HCT116 (cell line): ENCODE results near the gene DFFA. TPM values are rescaled to one million over a fixed set of nuclear protein-coding genes. Genes with fewer than 3 reads are reported as not detected.

Source experiments
- ATAC-seq: fragments of 200-7000 bp; cut with Tn5 transposase; 2 replicates; pipeline ENCODE4 v1.9.1; 2020; ENCODE audit warnings: mild to moderate bottlenecking, moderate library complexity
- BruUV-seq: library from RNA; stranded (reverse); fragments of 400-500 nt; replicated peaks from 2 replicates; lab custom pipeline; 2021; lab: Mats Ljungman, UMichigan
- CTCF ChIA-PET: fragments of 300-600 bp; sonication (Branson Sonifier 250); formaldehyde crosslinking; loops from one replicate; lab custom pipeline; 2021; ENCODE audit warnings: antibody characterized with exemption; lab: Charles Lee
- POLR2A ChIA-PET: fragments of 300-600, 350-600 bp; sonication (Branson Sonifier 250); formaldehyde crosslinking; loops from one replicate; lab custom pipeline; 2021; ENCODE audit warnings: antibody characterized with exemption; lab: Charles Lee
- RAD21 ChIA-PET, 2 experiments: fragments of 300-600 bp; sonication (Branson Sonifier 250); formaldehyde crosslinking; loops; one replicate each; lab custom pipeline; 2023; ENCODE audit warnings: low total read pairs in 2 of 2; ENCODE audit not compliant: uncharacterized antibody in 2 of 2, unreplicated experiment in 2 of 2, low non-redundant PET in 1 of 2; lab: Charles Lee
- DNase-seq: peaks from one replicate; pipeline ENCODE4 v3.0.0-alpha.2; 2010; ENCODE audit warnings: low read depth, low spot score
- H2AFZ ChIP-seq: fragments of 200-600 bp; shearing (Covaris generic), sonication (generic); 2 replicates; pipeline ENCODE4 v1.6.1; 2017; ENCODE audit warnings: low read depth, mixed run types, mixed read lengths, antibody characterized with exemption, low read length; ENCODE audit not compliant: poor library complexity, severe bottlenecking
- H3K27ac ChIP-seq: 2 replicates; pipeline ENCODE4 v1.5.1; 2012; ENCODE audit warnings: low read depth, low read length
- H3K27me3 ChIP-seq: fragments of 200-600 bp; sonication (generic); 2 replicates; pipeline ENCODE4 v1.6.1; 2016; ENCODE audit warnings: mixed run types, low read length, mixed read lengths; ENCODE audit not compliant: insufficient read depth
- H3K36me3 ChIP-seq, 2 experiments: fragments of 200-500 bp in 1 of 2; fragments of 200-600 bp in 1 of 2; sonication (Bioruptor generic) in 1 of 2; sonication (generic) in 1 of 2; 2 replicates each; pipeline versions ENCODE4 v1.5.1 to v1.6.1; 2014 to 2016; ENCODE audit warnings: low read length in 2 of 2, inconsistent platforms in 1 of 2, mixed read lengths in 1 of 2, mixed run types in 1 of 2; ENCODE audit not compliant: insufficient read depth in 2 of 2, control insufficient read depth in 1 of 2
- H3K4me1 ChIP-seq, 2 experiments: fragments of 200-600 bp in 1 of 2; sonication (generic) in 1 of 2; 2 replicates each; pipeline versions ENCODE4 v1.5.1 to v1.6.1; 2012 to 2017; ENCODE audit warnings: low read length in 2 of 2, inconsistent platforms in 1 of 2, mild to moderate bottlenecking in 1 of 2, mixed read lengths in 1 of 2, mixed run types in 1 of 2, moderate library complexity in 1 of 2; ENCODE audit not compliant: insufficient read depth in 2 of 2, control insufficient read depth in 1 of 2
- H3K4me2 ChIP-seq: fragments of 200-600 bp; sonication (generic); 2 replicates; pipeline ENCODE4 v1.6.1; 2017; ENCODE audit warnings: mixed run types, low read length, mixed read lengths
- H3K4me3 ChIP-seq, 2 experiments: fragments of 200-600 bp in 1 of 2; sonication (generic) in 1 of 2; replicated peaks in 1 of 2; 2 replicates each; pipeline ENCODE4 v1.5.1; 2011 to 2016; ENCODE audit warnings: low read length in 2 of 2, control low read depth in 1 of 2, low read depth in 1 of 2, mild to moderate bottlenecking in 1 of 2, mixed read lengths in 1 of 2, mixed run types in 1 of 2
- H3K79me2 ChIP-seq: fragments of 200-600 bp; sonication (generic); 2 replicates; pipeline ENCODE4 v1.6.1; 2017; ENCODE audit warnings: mild to moderate bottlenecking, mixed run types, low read length, moderate library complexity, mixed read lengths; ENCODE audit not compliant: insufficient read depth
- H3K9ac ChIP-seq: fragments of 200-600 bp; sonication (generic); 2 replicates; pipeline ENCODE4 v1.6.1; 2016; ENCODE audit warnings: low read length, mixed read lengths
- H3K9me2 ChIP-seq: fragments of 200-600 bp; sonication (generic), shearing (Covaris generic); 2 replicates; pipeline ENCODE4 v1.6.1; 2017; ENCODE audit warnings: mixed run types, mild to moderate bottlenecking, moderate library complexity; ENCODE audit not compliant: insufficient read depth
- H3K9me3 ChIP-seq, 2 experiments: fragments of 200-500 bp in 1 of 2; fragments of 200-600 bp in 1 of 2; sonication (Bioruptor generic) in 1 of 2; sonication (generic) in 1 of 2; 2 replicates each; pipeline ENCODE4 v1.6.1; 2014 to 2017; ENCODE audit warnings: low read length in 2 of 2, mixed read lengths in 2 of 2, inconsistent platforms in 1 of 2, low read depth in 1 of 2, mild to moderate bottlenecking in 1 of 2, mixed run types in 1 of 2, moderate library complexity in 1 of 2; ENCODE audit not compliant: control insufficient read depth in 1 of 2, insufficient read depth in 1 of 2
- H4K20me1 ChIP-seq: fragments of 200-600 bp; sonication (generic), shearing (Covaris generic); 2 replicates; pipeline ENCODE4 v1.6.1; 2017; ENCODE audit warnings: mixed run types, mild to moderate bottlenecking, moderate library complexity; ENCODE audit not compliant: insufficient read depth
- CEBPB ChIP-seq: IDR thresholded peaks from 2 replicates; pipeline ENCODE4 v1.6.1; 2012; ENCODE audit warnings: low read depth
- EGR1 ChIP-seq: IDR thresholded peaks from 2 replicates; pipeline ENCODE4 v1.6.1; 2012; ENCODE audit warnings: low read depth
- ELF1 ChIP-seq: IDR thresholded peaks from 2 replicates; pipeline ENCODE4 v1.6.1; 2012; ENCODE audit warnings: low read depth, borderline replicate concordance
- EZH2 ChIP-seq: fragments of 200-600 bp; sonication (generic); IDR thresholded peaks from 2 replicates; pipeline ENCODE4 v1.6.1; 2017; ENCODE audit warnings: antibody characterized with exemption, mixed run types
- EZH2phosphoT487 ChIP-seq: fragments of 200-600 bp; IDR thresholded peaks from 2 replicates; pipeline ENCODE4 v1.6.1; 2018; ENCODE audit warnings: antibody characterized with exemption, borderline replicate concordance
- FOSL1 ChIP-seq: IDR thresholded peaks from 2 replicates; pipeline ENCODE4 v1.6.1; 2012; ENCODE audit warnings: low read depth
- JUND ChIP-seq: IDR thresholded peaks from 2 replicates; pipeline ENCODE4 v1.6.1; 2012
- MAX ChIP-seq: IDR thresholded peaks from 2 replicates; pipeline ENCODE4 v1.6.1; 2012
- POLR2AphosphoS5 ChIP-seq: IDR thresholded peaks from 2 replicates; pipeline ENCODE4 v1.6.1; 2011; ENCODE audit warnings: mild to moderate bottlenecking, low read depth, low read length, moderate library complexity
- RAD21 ChIP-seq: IDR thresholded peaks from 2 replicates; pipeline ENCODE4 v1.6.1; 2012; ENCODE audit warnings: low read depth, mild to moderate bottlenecking
- REST ChIP-seq: IDR thresholded peaks from 2 replicates; pipeline ENCODE4 v1.6.1; 2012; ENCODE audit warnings: low read depth
- SIN3A ChIP-seq: IDR thresholded peaks from 2 replicates; pipeline ENCODE4 v1.6.1; 2012; ENCODE audit warnings: low read depth
- SP1 ChIP-seq: IDR thresholded peaks from 2 replicates; pipeline ENCODE4 v1.6.1; 2012; ENCODE audit warnings: low read depth
- SRF ChIP-seq: IDR thresholded peaks from 2 replicates; pipeline ENCODE4 v1.6.1; 2012; ENCODE audit warnings: low read depth
- TCF7L2 ChIP-seq: IDR thresholded peaks from 2 replicates; pipeline ENCODE4 v1.7.0; 2011; ENCODE audit warnings: borderline replicate concordance, inconsistent platforms; ENCODE audit not compliant: insufficient read depth, insufficient read length; ENCODE audit errors: extremely low read depth
- YY1 ChIP-seq: IDR thresholded peaks from 2 replicates; pipeline ENCODE4 v1.6.1; 2011; ENCODE audit warnings: low read length, low read depth, moderate library complexity, mild to moderate bottlenecking; ENCODE audit not compliant: insufficient replicate concordance; ENCODE audit errors: extremely low read depth
- ZBTB33 ChIP-seq: IDR thresholded peaks from 2 replicates; pipeline ENCODE4 v1.6.1; 2011; ENCODE audit warnings: mild to moderate bottlenecking, low read length, moderate library complexity; ENCODE audit not compliant: insufficient replicate concordance; ENCODE audit errors: extremely low read depth
- ZFX ChIP-seq: fragments of 450-650 bp; IDR thresholded peaks from 2 replicates; pipeline ENCODE4 v1.6.1; 2017
- ZNF274 ChIP-seq: fragments of 200-500 bp; sonication (Bioruptor generic); IDR thresholded peaks from 2 replicates; pipeline ENCODE4 v1.6.1; 2014; ENCODE audit warnings: mild to moderate bottlenecking, low read depth, low read length, inconsistent platforms
- intact Hi-C: fragments of 100-400 bp; cut with micrococcal nuclease; formaldehyde crosslinking; loops from 2 replicates; pipeline ENCODE4 v1.10.0; 2022
- total RNA-seq: library from RNA; stranded (reverse); gene quantifications from one replicate; pipeline ENCODE4 v1.2.1, GENCODE V29; 2021; ENCODE audit not compliant: unreplicated experiment
- TF ChIP-seq, protein P1 (sequence below): IDR thresholded peaks from 2 replicates; pipeline ENCODE4 v1.6.1; 2012

Gene DFFA
- total RNA-seq, 1 experiment from 2014 or later, result 67.7 TPM

- H3K27me3 ChIP-seq, result no peaks in the 10 kb centered on the region
- TF ChIP-seq RAD21 (no peak), MAX (no peak), SRF (no peak), ELF1 (no peak), EZH2phosphoT487 (no peak), SIN3A (no peak), FOSL1 (no peak), JUND (no peak), ZFX (no peak), CEBPB (no peak), TCF7L2 (no peak), ZNF274 (no peak), YY1 (no peak), REST (no peak), EGR1 (no peak), SP1 (no peak), POLR2AphosphoS5 (no peak), EZH2 (no peak), ZBTB33 (no peak)
- TF ChIP-seq, protein P1, sequence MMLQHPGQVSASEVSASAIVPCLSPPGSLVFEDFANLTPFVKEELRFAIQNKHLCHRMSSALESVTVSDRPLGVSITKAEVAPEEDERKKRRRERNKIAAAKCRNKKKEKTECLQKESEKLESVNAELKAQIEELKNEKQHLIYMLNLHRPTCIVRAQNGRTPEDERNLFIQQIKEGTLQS, result no peak
- no peaks in the 10 kb centered on the region for H3K36me3 ChIP-seq
- DNase-seq (no peak), ATAC-seq (no peak)
- H3K4me2 ChIP-seq, result no peak overlapping the region
- RAD21 ChIA-PET, result no interaction called here
- H4K20me1 ChIP-seq, result no peaks in the 10 kb centered on the region
- H2AFZ ChIP-seq, result no peak overlapping the region
- H3K9me2 ChIP-seq, result no peaks in the 10 kb centered on the region
- intact Hi-C loops, result no loop called here
- no peak overlapping the region for H3K27ac ChIP-seq
- CTCF ChIA-PET, result interaction anchor here (1.3 to 2.0 kb wide), 2 partner anchors 10 to 23 kb away, joined by 3 to 13 read pairs; no protein-coding TSS in a partner anchor
- POLR2A ChIA-PET, result no interaction called here
- H3K4me1 ChIP-seq, result no peaks in the 10 kb centered on the region
- H3K9ac ChIP-seq, result no peak overlapping the region
- H3K79me2 ChIP-seq, result peaks cover 96% of the 10 kb centered on the region
- no peaks in the 10 kb centered on the region for H3K9me3 ChIP-seq
- BruUV-seq, result no TSS peak
- H3K4me3 ChIP-seq, result no peak overlapping the region
Observed at GRCh38 chr1:10484521-10484920, 12.2 kb upstream of the DFFA start.
